Fibroblast of gingiva (primary cell): ENCODE data around the gene SNAP23.

ENCODE experiments used
- DNase-seq: peaks from one replicate; pipeline ENCODE4 v3.0.0-alpha.2; 2011; ENCODE audit warnings: low read depth

SNAP23 gene

GRCh38 chr15:42495361-42496212 lies at the start of gene SNAP23:
TSS of gene SNAP23 (plus strand) at chr15:42495634. CDS start at chr15:42511847, 16,213 bp downstream.
- DNase-seq: peak; percentile 97

GRCh38 chr15:42447599-42447998 lies 47.8 kb upstream of the SNAP23 start:
- peak; percentile 5 for DNase-seq

GRCh38 chr15:42448281-42448680 lies 47.2 kb upstream of the SNAP23 start:
- DNase-seq: no peak

- DNase-seq: no peak
Measured at GRCh38 chr15:42449770-42450424, 45.5 kb upstream of the SNAP23 start.

- DNase-seq: no peak
Measured at GRCh38 chr15:42450425-42450790, 45.0 kb upstream of the SNAP23 start.

GRCh38 chr15:42453826-42454225 lies 41.6 kb upstream of the SNAP23 start:
- DNase-seq: no peak

GRCh38 chr15:42456531-42456930 lies 38.9 kb upstream of the SNAP23 start:
- DNase-seq: no peak

- peak; percentile 76 for DNase-seq
Measured at GRCh38 chr15:42456971-42457370, 38.5 kb upstream of the SNAP23 start.

GRCh38 chr15:42457445-42458442 lies 37.7 kb upstream of the SNAP23 start:
- peak; percentile 96 for DNase-seq

- DNase-seq: peak; percentile 9
Measured at GRCh38 chr15:42461261-42461660, 34.2 kb upstream of the SNAP23 start.

- no peak for DNase-seq
Measured at GRCh38 chr15:42465520-42466259, 29.7 kb upstream of the SNAP23 start.

- DNase-seq: no peak
Measured at GRCh38 chr15:42471002-42471401, 24.4 kb upstream of the SNAP23 start.

- DNase-seq: no peak
Measured at GRCh38 chr15:42474827-42475226, 20.6 kb upstream of the SNAP23 start.

- no peak for DNase-seq
Measured at GRCh38 chr15:42482701-42483100, 12.7 kb upstream of the SNAP23 start.

GRCh38 chr15:42483677-42484076 lies 11.8 kb upstream of the SNAP23 start:
- DNase-seq: no peak

- no peak for DNase-seq
Measured at GRCh38 chr15:42490291-42490670, 5.2 kb upstream of the SNAP23 start.

- peak; percentile 90 for DNase-seq
Measured at GRCh38 chr15:42490671-42491538, 4.5 kb upstream of the SNAP23 start, which contains the start of gene ZNF106. TSS of gene ZNF106 (minus strand) at chr15:42491141. CDS start at chr15:42472289, 18,852 bp downstream.

GRCh38 chr15:42491539-42492225 lies 3.8 kb upstream of the SNAP23 start:
- DNase-seq: peak; percentile 14

- no peak for DNase-seq
Measured at GRCh38 chr15:42493679-42494078, 1.8 kb upstream of the SNAP23 start.

- peak; percentile 66 for DNase-seq
Measured at GRCh38 chr15:42494998-42495360, 455 bp upstream of the SNAP23 start.
